Psoas muscle (tissue), 8 donors: ENCODE data around the gene PHKA2. TPM values are rescaled to one million over a fixed set of nuclear protein-coding genes. Genes with fewer than 3 reads are reported as not detected.

Source experiments
- ATAC-seq, 4 donors: fragments of 200-7000 bp; cut with Tn5 transposase; one replicate each; pipeline ENCODE4 v1.9.1; 2020; ENCODE audit warnings: moderate library complexity in 3 of 4, mild to moderate bottlenecking in 2 of 4
- DNase-seq, 2 donors: peaks; one replicate each; pipeline ENCODE4 v3.0.0-alpha.2; 2020
- H3K27ac ChIP-seq: fragments of 200-600 bp; one replicate; pipeline ENCODE4 v1.8.0; 2022
- H3K27me3 ChIP-seq, 3 donors: fragments of 200-600 bp in 1 of 3; one replicate each; pipeline versions ENCODE4 v1.6.1 to v1.8.0; 2013 to 2022; ENCODE audit warnings: low read length in 2 of 3, mild to moderate bottlenecking in 2 of 3, moderate library complexity in 1 of 3; ENCODE audit not compliant: insufficient read depth in 3 of 3
- H3K36me3 ChIP-seq, 2 donors: fragments of 200-600 bp in 1 of 2; one replicate each; pipeline versions ENCODE4 v1.6.1 to v1.8.0; 2013 to 2022; ENCODE audit warnings: low read depth in 1 of 2, mild to moderate bottlenecking in 1 of 2, moderate library complexity in 1 of 2; ENCODE audit not compliant: insufficient read depth in 1 of 2
- H3K4me1 ChIP-seq: fragments of 200-600 bp; one replicate; pipeline ENCODE4 v1.8.0; 2022
- H3K4me3 ChIP-seq: fragments of 200-600 bp; one replicate; pipeline ENCODE4 v1.8.0; 2022; ENCODE audit warnings: mild to moderate bottlenecking
- H3K9me3 ChIP-seq: fragments of 200-600 bp; one replicate; pipeline ENCODE4 v1.8.0; 2022
- CTCF ChIP-seq: fragments of 200-600 bp; IDR thresholded peaks from one replicate; pipeline ENCODE4 v1.8.0; 2022; ENCODE audit warnings: antibody characterized with exemption
- WGBS, 3 donors: extraction: QIAGEN DNeasy Blood & Tissue Kit; methylation state at CpG; one replicate each; pipeline versions ENCODE4 v1.1.6 to v1.1.7; 2013; 5-methylcytosine and 5-hydroxymethylcytosine counted together
- intact Hi-C, 2 donors: fragments of 100-400 bp; cut with DNase I; formaldehyde crosslinking; loops; one replicate each; pipeline versions ENCODE4 v1.11.0 to v1.14.2; 2022
- polyA plus RNA-seq, 3 donors: library from polyadenylated mRNA; stranded (reverse); fragments of 200-250 nt; gene quantifications; one replicate each; pipeline ENCODE4 v1.2.3, GENCODE V29; 2013
- total RNA-seq, 4 donors: library from RNA; stranded (reverse); fragmentation: NEBNext Ultra II Directional in 2 of 4; extraction: Animal tissue kit (Norgen Biotek cat#: 25700) in 2 of 4; gene quantifications; one replicate each; pipeline versions ENCODE4 v1.2.1 to v1.2.4, GENCODE V29; 2021 to 2023
- donor health status: healthy with polysubstance abuse.
- donor health status: DM: no; HTN: no; CAD: no; lungs with moderate emphysema.
- donor health status: Bipolar disorder and iron deficiency.
- donor health status: healthy.
- donor health status: DM: yes; HTN: yes; CAD: no.
- donor health status: DM: no; HTN: no; CAD: no.
- donor health status: DM: no; HTN: no; CAD: no.
- donor health status: DM: yes; HTN: yes; CAD: no.

PHKA2 gene
- total and polyA plus RNA-seq, 7 donors: 3.7 to 24.8 (median 8.9) TPM

- no peak overlapping the region for H3K4me3 ChIP-seq
- ATAC-seq (no peak), DNase-seq (no peak)
- no peak for TF ChIP-seq CTCF
- intact Hi-C loops: no loop called here
- WGBS, 3 donors: 88 to 98% (median 97%) methylated on average over 6 of the region's 6 CpGs
- H3K4me1 ChIP-seq: no peaks in the 10 kb centered on the region
- H3K9me3 ChIP-seq: no peaks in the 10 kb centered on the region
- no peaks in the 10 kb centered on the region for H3K27me3 ChIP-seq
- peaks cover 0 to 12% of the 10 kb centered on the region in 2 donors for H3K36me3 ChIP-seq
- no peak overlapping the region for H3K27ac ChIP-seq
These were observed 37.8 kb downstream of the PHKA2 start for GRCh38 chrX:18946157-18946556.

- no peaks in the 10 kb centered on the region for H3K9me3 ChIP-seq
- no peaks in the 10 kb centered on the region for H3K27me3 ChIP-seq
- no peak overlapping the region for H3K4me3 ChIP-seq
- intact Hi-C loops: no loop called here
- TF ChIP-seq CTCF: no peak
- ATAC-seq (no peak), DNase-seq (no peak)
- H3K27ac ChIP-seq: no peak overlapping the region
- 19 to 51% (median 33%) methylated on average over 2 of the region's 2 CpGs for WGBS, 3 donors
- peaks cover 0 to 18% of the 10 kb centered on the region in 2 donors for H3K36me3 ChIP-seq
- H3K4me1 ChIP-seq: no peaks in the 10 kb centered on the region
These were observed 38.4 kb downstream of the PHKA2 start for GRCh38 chrX:18945483-18945882.

GRCh38 chrX:18944482-18944881 is 39.4 kb downstream of the PHKA2 start:
- Histone ChIP-seq H3K27ac (no peak overlapping the region), H3K4me3 (no peak overlapping the region), H3K27me3 (no peaks in the 10 kb centered on the region), H3K4me1 (no peaks in the 10 kb centered on the region), H3K9me3 (no peaks in the 10 kb centered on the region), H3K36me3 (peaks cover 0 to 21% of the 10 kb centered on the region in 2 donors)
- intact Hi-C loops: no loop called here
- TF ChIP-seq CTCF: no peak
- WGBS, 3 donors: 60 to 83% (median 81%) methylated on average over 4 of the region's 4 CpGs
- ATAC-seq (no peak), DNase-seq (no peak)

- Histone ChIP-seq H3K4me3 (no peak overlapping the region), H3K9me3 (no peaks in the 10 kb centered on the region), H3K4me1 (no peaks in the 10 kb centered on the region), H3K27ac (no peak overlapping the region), H3K27me3 (no peaks in the 10 kb centered on the region), H3K36me3 (peaks cover 0 to 32% of the 10 kb centered on the region in 2 donors)
- ATAC-seq (no peak), DNase-seq (no peak)
- intact Hi-C loops: no loop called here
- no peak for TF ChIP-seq CTCF
- WGBS, 3 donors: 53 to 80% (median 80%) methylated on average over 2 of the region's 2 CpGs
These were observed 42.0 kb downstream of the PHKA2 start for GRCh38 chrX:18941896-18942295.

- Histone ChIP-seq H3K4me1 (no peaks in the 10 kb centered on the region), H3K27me3 (no peaks in the 10 kb centered on the region), H3K4me3 (no peak overlapping the region), H3K9me3 (no peaks in the 10 kb centered on the region), H3K27ac (no peak overlapping the region), H3K36me3 (peaks cover 0 to 37% of the 10 kb centered on the region in 2 donors)
- ATAC-seq (no peak), DNase-seq (no peak)
- intact Hi-C loops: loop anchor here in 1 of 2 donors (10.0 kb wide), 1 partner anchor 396 kb away; no protein-coding TSS in a partner anchor
- 83 to 85% (median 84%) methylated on average over 3 of the region's 3 CpGs for WGBS, 3 donors
- no peak for TF ChIP-seq CTCF
These were observed 45.2 kb downstream of the PHKA2 start for GRCh38 chrX:18938710-18939109.
